Neural cell (in vitro differentiated cells): ENCODE results near the gene CACNB2.

Source experiments
- EP300 ChIP-seq: fragments of 450-650 bp; conservative IDR thresholded peaks from 2 replicates; pipeline ENCODE4 v1.6.1; 2014; ENCODE audit warnings: antibody characterized with exemption, mild to moderate bottlenecking, moderate library complexity; ENCODE audit not compliant: poor library complexity, severe bottlenecking
- EZH2 ChIP-seq: fragments of 200-600, 300-800 bp; shearing (Covaris generic), sonication (generic); IDR thresholded peaks from 2 replicates; pipeline ENCODE4 v1.6.1; 2014; ENCODE audit warnings: antibody characterized with exemption, low read length, borderline replicate concordance, mild to moderate bottlenecking; ENCODE audit not compliant: insufficient read depth, poor library complexity, severe bottlenecking
- MXI1 ChIP-seq: fragments of 450-650 bp; conservative IDR thresholded peaks from 2 replicates; pipeline ENCODE4 v1.6.1; 2014; ENCODE audit warnings: antibody characterized with exemption, mild to moderate bottlenecking; ENCODE audit not compliant: poor library complexity, severe bottlenecking
- POLR2AphosphoS5 ChIP-seq: IDR thresholded peaks from 2 replicates; pipeline ENCODE4 v1.6.1; 2012
- RAD21 ChIP-seq: fragments of 450-650 bp; conservative IDR thresholded peaks from 2 replicates; pipeline ENCODE4 v1.6.1; 2014; ENCODE audit warnings: antibody characterized with exemption, mild to moderate bottlenecking, moderate library complexity
- REST ChIP-seq: IDR thresholded peaks from 2 replicates; pipeline ENCODE4 v1.6.1; 2012; ENCODE audit warnings: borderline replicate concordance
- TF ChIP-seq, protein P1 (sequence below): fragments of 450-650 bp; IDR thresholded peaks from 2 replicates; pipeline ENCODE4 v1.5.1; 2014; ENCODE audit warnings: antibody characterized with exemption, mild to moderate bottlenecking, moderate library complexity; ENCODE audit not compliant: poor library complexity, severe bottlenecking

GRCh38 chr10:18577823-18578685 is 437.8 kb downstream of the CACNB2 start:
- TF ChIP-seq REST (no peak), MXI1 (no peak), RAD21 (no peak), POLR2AphosphoS5 (no peak), EZH2 (no peak), EP300 (no peak)
- TF ChIP-seq, protein P1, sequence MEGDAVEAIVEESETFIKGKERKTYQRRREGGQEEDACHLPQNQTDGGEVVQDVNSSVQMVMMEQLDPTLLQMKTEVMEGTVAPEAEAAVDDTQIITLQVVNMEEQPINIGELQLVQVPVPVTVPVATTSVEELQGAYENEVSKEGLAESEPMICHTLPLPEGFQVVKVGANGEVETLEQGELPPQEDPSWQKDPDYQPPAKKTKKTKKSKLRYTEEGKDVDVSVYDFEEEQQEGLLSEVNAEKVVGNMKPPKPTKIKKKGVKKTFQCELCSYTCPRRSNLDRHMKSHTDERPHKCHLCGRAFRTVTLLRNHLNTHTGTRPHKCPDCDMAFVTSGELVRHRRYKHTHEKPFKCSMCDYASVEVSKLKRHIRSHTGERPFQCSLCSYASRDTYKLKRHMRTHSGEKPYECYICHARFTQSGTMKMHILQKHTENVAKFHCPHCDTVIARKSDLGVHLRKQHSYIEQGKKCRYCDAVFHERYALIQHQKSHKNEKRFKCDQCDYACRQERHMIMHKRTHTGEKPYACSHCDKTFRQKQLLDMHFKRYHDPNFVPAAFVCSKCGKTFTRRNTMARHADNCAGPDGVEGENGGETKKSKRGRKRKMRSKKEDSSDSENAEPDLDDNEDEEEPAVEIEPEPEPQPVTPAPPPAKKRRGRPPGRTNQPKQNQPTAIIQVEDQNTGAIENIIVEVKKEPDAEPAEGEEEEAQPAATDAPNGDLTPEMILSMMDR = no peak
